Measurements from ENCODE around the gene RC3H1.
A peak's percentile ranks its signal among the peaks of the same experiment; 100 is the strongest.
"Not testable (repeated sequence)": the region's sequence is repeated elsewhere in the genome, so short reads cannot be mapped to it uniquely, and the experiment has no call there.

Gene RC3H1

GRCh38 chr1:174022080-174022975, at the start of gene RC3H1:
TSS of gene RC3H1 (minus strand) at chr1:174022357. CDS start at chr1:173992985, 29,372 bp downstream.
- Histone ChIP-seq H3K4me3 (ENCODE audit: low read depth, low read length) (peak within 1 kb of the TSS; percentile 95), H3K27me3 (ENCODE audit: control insufficient read depth, insufficient read depth, low read length) (0 out of 2 replicates have a peak, but pooled peaks cover 3% of the 10 kb centered on the region), H3K9me3 (ENCODE audit: control insufficient read depth, insufficient read depth, low read length) (no peaks in the 10 kb centered on the region), H3K27ac (ENCODE audit: low read depth, low read length) (peak within 1 kb of the TSS; percentile 90), H3K36me3 (ENCODE audit: control insufficient read depth, insufficient read depth, low read length) (peaks cover 10% of the 10 kb centered on the region; the same call in 1 of the 2 replicates), H3K9ac (ENCODE audit: low read depth, low read length) (peak within 1 kb of the TSS; percentile 92), H3K4me1 (ENCODE audit: control insufficient read depth, insufficient read depth, low read length) (peaks cover 28% of the 10 kb centered on the region)

DNA sequence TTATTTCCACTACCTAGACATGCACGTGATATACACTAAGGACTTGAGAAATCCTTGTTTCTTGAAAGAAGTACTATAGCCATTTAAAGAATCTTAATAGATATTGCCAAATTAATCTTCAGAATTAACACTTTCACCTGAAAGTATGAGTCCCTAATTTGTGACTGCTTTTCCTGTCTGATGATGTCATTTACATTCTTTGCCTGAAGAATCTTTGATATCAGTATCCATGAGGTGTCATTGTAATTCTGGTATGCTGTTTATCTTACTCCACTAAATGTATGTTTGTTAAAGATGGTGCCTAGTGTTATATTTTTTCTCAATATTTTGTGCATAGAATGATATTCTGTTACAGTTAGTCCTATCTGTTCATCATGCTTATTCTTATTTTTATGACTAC, 48.5 kb upstream of the RC3H1 start:
- H3K9ac ChIP-seq (ENCODE audit: low read depth, low read length): no peak overlapping the region
- H3K4me3 ChIP-seq (ENCODE audit: low read depth, low read length): no peak overlapping the region
- no peaks in the 10 kb centered on the region for H3K27me3 ChIP-seq (ENCODE audit: control insufficient read depth, insufficient read depth, low read length)
- no peaks in the 10 kb centered on the region for H3K4me1 ChIP-seq (ENCODE audit: control insufficient read depth, insufficient read depth, low read length)
- H3K36me3 ChIP-seq (ENCODE audit: control insufficient read depth, insufficient read depth, low read length): no peaks in the 10 kb centered on the region
- no peak overlapping the region for H3K27ac ChIP-seq (ENCODE audit: low read depth, low read length)
- no peaks in the 10 kb centered on the region for H3K9me3 ChIP-seq (ENCODE audit: control insufficient read depth, insufficient read depth, low read length)

DNA sequence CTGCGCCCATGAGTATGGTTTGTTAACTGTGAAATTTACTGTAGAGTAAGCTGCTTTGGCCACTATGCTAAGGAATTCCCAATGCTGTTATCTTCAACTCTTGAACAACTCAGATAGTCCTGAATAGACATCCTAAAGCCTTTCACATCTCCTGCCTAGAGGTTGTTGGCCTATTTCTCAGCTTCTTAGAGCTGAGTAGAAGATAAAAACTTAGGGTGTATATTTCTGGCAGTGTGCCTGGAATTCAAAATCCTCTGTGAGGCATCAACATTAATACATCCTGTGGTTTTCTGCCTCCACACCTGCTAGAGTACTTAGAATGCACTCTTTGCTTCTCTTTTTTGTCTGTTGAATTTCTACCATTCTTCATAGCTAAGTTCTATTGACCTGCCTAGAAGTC, 45.8 kb upstream of the RC3H1 start:
- H3K4me3 ChIP-seq (ENCODE audit: low read depth, low read length): no peak overlapping the region
- H3K27me3 ChIP-seq (ENCODE audit: control insufficient read depth, insufficient read depth, low read length): no peaks in the 10 kb centered on the region
- H3K4me1 ChIP-seq (ENCODE audit: control insufficient read depth, insufficient read depth, low read length): no peaks in the 10 kb centered on the region
- H3K36me3 ChIP-seq (ENCODE audit: control insufficient read depth, insufficient read depth, low read length): no peaks in the 10 kb centered on the region
- no peaks in the 10 kb centered on the region for H3K9me3 ChIP-seq (ENCODE audit: control insufficient read depth, insufficient read depth, low read length)
- H3K27ac ChIP-seq (ENCODE audit: low read depth, low read length): no peak overlapping the region
- H3K9ac ChIP-seq (ENCODE audit: low read depth, low read length): no peak overlapping the region

DNA sequence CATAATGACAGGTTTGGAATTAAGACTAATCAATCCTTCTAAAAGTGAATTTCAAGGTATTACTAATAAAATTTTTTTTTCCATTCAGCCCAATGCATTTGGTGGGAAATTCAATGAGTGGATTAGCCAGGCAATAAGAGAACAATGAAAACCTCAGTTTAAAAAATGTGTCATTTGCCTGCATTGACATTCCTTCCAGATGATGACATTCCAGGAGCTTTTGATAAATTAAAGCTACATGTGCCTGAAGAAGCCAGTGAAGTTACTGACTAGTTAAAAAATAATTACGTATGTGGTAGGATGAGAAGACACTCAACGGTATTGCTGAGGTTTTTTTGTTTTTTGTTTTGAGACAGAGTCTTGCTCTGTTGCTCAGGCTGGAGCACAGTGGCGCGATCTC, 37.9 kb upstream of the RC3H1 start:
- no peaks in the 10 kb centered on the region for H3K27me3 ChIP-seq (ENCODE audit: control insufficient read depth, insufficient read depth, low read length)
- H3K9ac ChIP-seq (ENCODE audit: low read depth, low read length): no peak overlapping the region
- H3K36me3 ChIP-seq (ENCODE audit: control insufficient read depth, insufficient read depth, low read length): no peaks in the 10 kb centered on the region
- no peak overlapping the region for H3K27ac ChIP-seq (ENCODE audit: low read depth, low read length)
- no peaks in the 10 kb centered on the region for H3K4me1 ChIP-seq (ENCODE audit: control insufficient read depth, insufficient read depth, low read length)
- no peaks in the 10 kb centered on the region for H3K9me3 ChIP-seq (ENCODE audit: control insufficient read depth, insufficient read depth, low read length)
- H3K4me3 ChIP-seq (ENCODE audit: low read depth, low read length): no peak overlapping the region

DNA sequence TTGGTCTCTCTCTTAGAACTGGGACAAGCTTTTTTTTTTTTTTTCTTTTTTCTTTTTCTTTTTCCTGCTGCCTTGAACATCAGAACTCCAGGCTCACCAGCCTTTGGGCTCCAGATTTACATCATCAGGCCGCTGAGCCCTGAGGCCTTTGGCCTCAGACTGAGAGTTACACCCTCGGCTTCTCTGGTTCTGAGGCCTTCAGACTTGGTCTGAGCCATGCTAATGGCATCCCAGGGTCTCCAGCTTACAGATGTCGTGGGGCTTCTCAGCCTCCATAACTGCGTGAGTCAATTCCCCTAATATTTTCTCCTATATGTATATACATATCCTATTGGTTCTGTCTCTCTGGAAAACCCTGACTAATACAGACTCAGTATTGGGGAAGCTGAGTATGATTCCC, 36.5 kb upstream of the RC3H1 start:
- no peaks in the 10 kb centered on the region for H3K4me1 ChIP-seq (ENCODE audit: control insufficient read depth, insufficient read depth, low read length)
- H3K27me3 ChIP-seq (ENCODE audit: control insufficient read depth, insufficient read depth, low read length): no peaks in the 10 kb centered on the region
- no peak overlapping the region for H3K27ac ChIP-seq (ENCODE audit: low read depth, low read length)
- H3K9me3 ChIP-seq (ENCODE audit: control insufficient read depth, insufficient read depth, low read length): no peaks in the 10 kb centered on the region
- H3K9ac ChIP-seq (ENCODE audit: low read depth, low read length): no peak overlapping the region
- no peak overlapping the region for H3K4me3 ChIP-seq (ENCODE audit: low read depth, low read length)
- no peaks in the 10 kb centered on the region for H3K36me3 ChIP-seq (ENCODE audit: control insufficient read depth, insufficient read depth, low read length)

DNA sequence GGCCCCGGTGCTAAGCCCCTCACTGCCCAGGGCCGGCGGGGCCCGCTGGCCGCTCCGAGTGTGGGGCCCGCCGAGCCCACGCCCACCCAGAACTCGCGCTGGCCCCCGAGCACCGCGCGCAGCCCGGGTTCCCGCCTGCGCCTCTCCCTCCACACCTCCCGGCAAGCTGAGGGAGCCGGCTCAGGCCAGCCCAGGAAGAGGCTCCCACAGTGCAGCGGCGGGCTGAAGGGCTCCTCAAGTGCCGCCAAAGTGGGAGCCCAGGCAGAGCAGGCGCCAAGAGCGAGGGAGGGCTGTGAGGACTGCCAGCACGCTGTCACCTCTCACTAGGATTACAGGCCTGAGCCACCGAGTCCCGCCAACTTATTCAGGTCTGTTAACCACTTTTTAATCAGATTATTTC, 34.5 kb upstream of the RC3H1 start:
- not testable (repeated sequence) for H3K9ac ChIP-seq (ENCODE audit: low read depth, low read length); H3K27ac ChIP-seq (ENCODE audit: low read depth, low read length); H3K27me3 ChIP-seq (ENCODE audit: control insufficient read depth, insufficient read depth, low read length); H3K36me3 ChIP-seq (ENCODE audit: control insufficient read depth, insufficient read depth, low read length); H3K4me3 ChIP-seq (ENCODE audit: low read depth, low read length); H3K4me1 ChIP-seq (ENCODE audit: control insufficient read depth, insufficient read depth, low read length); H3K9me3 ChIP-seq (ENCODE audit: control insufficient read depth, insufficient read depth, low read length)

DNA sequence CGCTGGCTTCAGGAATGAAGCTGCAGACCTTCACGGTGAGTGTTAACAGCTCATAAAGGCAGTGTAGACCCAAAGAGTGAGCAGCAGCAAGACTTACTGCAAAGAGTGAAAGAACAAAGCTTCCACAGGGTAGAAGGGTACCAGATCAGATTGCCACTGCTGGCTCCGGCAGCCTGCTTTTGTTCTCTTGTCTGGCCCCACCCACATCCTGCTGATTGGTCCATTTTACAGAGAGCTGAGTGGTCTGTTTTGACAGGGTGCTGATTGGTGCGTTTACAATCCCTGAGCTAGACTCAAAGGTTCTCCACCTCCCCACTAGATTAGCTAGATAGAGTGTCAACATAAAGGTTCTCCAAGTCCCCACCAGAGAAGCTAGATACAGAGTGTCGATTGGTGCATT, 33.6 kb upstream of the RC3H1 start:
- not testable (repeated sequence) for H3K9ac ChIP-seq (ENCODE audit: low read depth, low read length); H3K36me3 ChIP-seq (ENCODE audit: control insufficient read depth, insufficient read depth, low read length); H3K4me3 ChIP-seq (ENCODE audit: low read depth, low read length); H3K4me1 ChIP-seq (ENCODE audit: control insufficient read depth, insufficient read depth, low read length); H3K9me3 ChIP-seq (ENCODE audit: control insufficient read depth, insufficient read depth, low read length); H3K27me3 ChIP-seq (ENCODE audit: control insufficient read depth, insufficient read depth, low read length); H3K27ac ChIP-seq (ENCODE audit: low read depth, low read length)

- H3K27me3 ChIP-seq (ENCODE audit: control insufficient read depth, insufficient read depth, low read length): no peaks in the 10 kb centered on the region
- H3K9ac ChIP-seq (ENCODE audit: low read depth, low read length): no peak overlapping the region
- H3K4me1 ChIP-seq (ENCODE audit: control insufficient read depth, insufficient read depth, low read length): no peaks in the 10 kb centered on the region
- no peak overlapping the region for H3K4me3 ChIP-seq (ENCODE audit: low read depth, low read length)
- H3K36me3 ChIP-seq (ENCODE audit: control insufficient read depth, insufficient read depth, low read length): no peaks in the 10 kb centered on the region
- H3K9me3 ChIP-seq (ENCODE audit: control insufficient read depth, insufficient read depth, low read length): no peaks in the 10 kb centered on the region
- no peak overlapping the region for H3K27ac ChIP-seq (ENCODE audit: low read depth, low read length)
These were observed 31.7 kb upstream of the RC3H1 start for GRCh38 chr1:174053826-174054225.

GRCh38 chr1:174052621-174053020, 30.5 kb upstream of the RC3H1 start:
- H3K27ac ChIP-seq (ENCODE audit: low read depth, low read length): no peak overlapping the region

GRCh38 chr1:174051956-174052355, 29.8 kb upstream of the RC3H1 start:
- Histone ChIP-seq H3K36me3 (ENCODE audit: control insufficient read depth, insufficient read depth, low read length) (no peaks in the 10 kb centered on the region), H3K9ac (ENCODE audit: low read depth, low read length) (no peak overlapping the region), H3K9me3 (ENCODE audit: control insufficient read depth, insufficient read depth, low read length) (no peaks in the 10 kb centered on the region), H3K27ac (ENCODE audit: low read depth, low read length) (no peak overlapping the region), H3K4me1 (ENCODE audit: control insufficient read depth, insufficient read depth, low read length) (no peaks in the 10 kb centered on the region), H3K4me3 (ENCODE audit: low read depth, low read length) (no peak overlapping the region), H3K27me3 (ENCODE audit: control insufficient read depth, insufficient read depth, low read length) (no peaks in the 10 kb centered on the region)

More at GRCh38 chr1:174052621-174053020, 30.5 kb upstream of the RC3H1 start:
- H3K27me3 ChIP-seq (ENCODE audit: control insufficient read depth, insufficient read depth, low read length): no peaks in the 10 kb centered on the region
- H3K9ac ChIP-seq (ENCODE audit: low read depth, low read length): no peak overlapping the region
- no peak overlapping the region for H3K4me3 ChIP-seq (ENCODE audit: low read depth, low read length)
- no peaks in the 10 kb centered on the region for H3K36me3 ChIP-seq (ENCODE audit: control insufficient read depth, insufficient read depth, low read length)
- no peaks in the 10 kb centered on the region for H3K9me3 ChIP-seq (ENCODE audit: control insufficient read depth, insufficient read depth, low read length)
- H3K4me1 ChIP-seq (ENCODE audit: control insufficient read depth, insufficient read depth, low read length): no peaks in the 10 kb centered on the region

DNA sequence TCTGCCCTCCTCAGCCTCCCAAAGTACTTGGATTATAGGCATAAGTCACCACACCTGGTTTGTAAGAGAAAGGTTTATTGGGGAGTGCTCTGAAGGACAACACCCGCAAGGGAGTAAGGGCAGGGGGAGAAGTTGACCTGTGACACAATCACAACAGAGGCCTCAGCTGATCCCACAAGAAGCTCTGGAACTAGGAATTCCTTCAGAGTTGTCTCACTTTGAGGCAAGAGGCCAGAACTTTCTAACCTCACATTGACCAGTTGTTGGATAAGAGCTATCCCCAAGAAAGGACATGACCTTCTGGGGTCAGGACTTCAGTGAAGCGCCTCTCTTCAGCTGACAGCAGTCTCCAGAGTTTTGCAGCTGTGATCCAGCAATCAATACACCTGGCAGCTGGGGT, 27.4 kb upstream of the RC3H1 start:
- no peak overlapping the region for H3K27ac ChIP-seq (ENCODE audit: low read depth, low read length)
- H3K4me3 ChIP-seq (ENCODE audit: low read depth, low read length): no peak overlapping the region
- H3K27me3 ChIP-seq (ENCODE audit: control insufficient read depth, insufficient read depth, low read length): no peaks in the 10 kb centered on the region
- no peaks in the 10 kb centered on the region for H3K4me1 ChIP-seq (ENCODE audit: control insufficient read depth, insufficient read depth, low read length)
- H3K9me3 ChIP-seq (ENCODE audit: control insufficient read depth, insufficient read depth, low read length): no peaks in the 10 kb centered on the region
- H3K9ac ChIP-seq (ENCODE audit: low read depth, low read length): no peak overlapping the region
- no peaks in the 10 kb centered on the region for H3K36me3 ChIP-seq (ENCODE audit: control insufficient read depth, insufficient read depth, low read length)

Measured in HUES48 (cell line).